B cell (primary cell): ENCODE results near the gene ZBTB16.

Experiments used
- CTCF ChIP-seq: fragments of 200-600 bp; IDR thresholded peaks from one replicate; pipeline ENCODE4 v1.8.0; 2022; ENCODE audit warnings: antibody characterized with exemption, mild to moderate bottlenecking
- EZH2 ChIP-seq: IDR thresholded peaks from 2 replicates; pipeline ENCODE4 v1.6.1; 2012; ENCODE audit warnings: borderline replicate concordance, low read depth, mild to moderate bottlenecking, moderate library complexity, low read length; ENCODE audit not compliant: insufficient read depth, poor library complexity, severe bottlenecking

GRCh38 chr11:114275280-114275679 lies 215.8 kb downstream of the ZBTB16 start:
- TF ChIP-seq EZH2 (no peak), CTCF (no peak)
